H1 (cell line): ENCODE data around the gene GGT6. TPM values are rescaled to one million over a fixed set of nuclear protein-coding genes. Genes with fewer than 3 reads are reported as not detected.

Experiments
- CTCF ChIA-PET: fragments of 300-600 bp; sonication (Branson Sonifier 250); formaldehyde crosslinking; loops from one replicate; lab custom pipeline; 2021; ENCODE audit not compliant: partially characterized antibody; lab: Charles Lee
- POLR2A ChIA-PET: fragments of 300-600 bp; sonication (Branson Sonifier 250); formaldehyde crosslinking; loops from one replicate; lab custom pipeline; 2021; ENCODE audit warnings: inconsistent platforms; ENCODE audit not compliant: partially characterized antibody; lab: Charles Lee
- DNase-seq, 2 experiments: peaks; one replicate each; pipeline versions ENCODE4 v3.0.0 to v3.0.0-alpha.2; 2010 to 2022; ENCODE audit warnings: low spot score in 2 of 2, low read depth in 1 of 2, mixed read lengths in 1 of 2
- FAIRE-seq: peaks from 2 replicates; lab custom pipeline; 2011; peaks lifted over from hg19 to GRCh38; lab: Jason Lieb, UNC
- H2AFZ ChIP-seq: 2 replicates; pipeline ENCODE4 v1.8.1; 2012; ENCODE audit warnings: low read length, inconsistent platforms
- H2AK5ac ChIP-seq: 2 replicates; pipeline ENCODE4 v1.6.1; 2013; ENCODE audit warnings: low read depth, low read length
- H2BK120ac ChIP-seq: replicated peaks from 2 replicates; pipeline ENCODE3; 2013; ENCODE audit warnings: low read depth, low read length, inconsistent platforms
- H2BK12ac ChIP-seq: 2 replicates; pipeline ENCODE4 v1.6.1; 2013; ENCODE audit warnings: low read depth, low read length
- H2BK15ac ChIP-seq: 2 replicates; pipeline ENCODE4 v1.6.1; 2013; ENCODE audit warnings: low read length
- H2BK20ac ChIP-seq: 2 replicates; pipeline ENCODE4 v1.6.1; 2013; ENCODE audit warnings: low read length
- H2BK5ac ChIP-seq: 2 replicates; pipeline ENCODE4 v1.6.1; 2013; ENCODE audit warnings: low read depth, low read length
- H3K14ac ChIP-seq: 2 replicates; pipeline ENCODE4 v1.6.1; 2013; ENCODE audit warnings: inconsistent platforms; ENCODE audit not compliant: insufficient read length
- H3K18ac ChIP-seq: 2 replicates; pipeline ENCODE4 v1.6.1; 2013; ENCODE audit warnings: low read length; ENCODE audit errors: extremely low read depth
- H3K23ac ChIP-seq: 2 replicates; pipeline ENCODE4 v1.6.1; 2013; ENCODE audit warnings: inconsistent platforms; ENCODE audit not compliant: insufficient read length
- H3K23me2 ChIP-seq: 2 replicates; pipeline ENCODE4 v1.6.1; 2013; ENCODE audit warnings: low read depth, low read length
- H3K27ac ChIP-seq: 2 replicates; pipeline ENCODE4 v1.6.1; 2011; ENCODE audit warnings: low read depth, low read length, inconsistent platforms
- H3K27me3 ChIP-seq, 4 experiments: replicated peaks in 1 of 4; 1 replicate in 1 of 4; 2 replicates in 3 of 4; pipeline versions ENCODE4 v1.6.1 to v1.8.1; 2011 to 2013; ENCODE audit warnings: low read length in 3 of 4, mild to moderate bottlenecking in 3 of 4, inconsistent platforms in 2 of 4, mixed read lengths in 2 of 4, moderate library complexity in 1 of 4; ENCODE audit not compliant: control insufficient read depth in 3 of 4, insufficient read depth in 3 of 4; ENCODE audit errors: extremely low read depth in 1 of 4
- H3K36me3 ChIP-seq, 4 experiments: 2 replicates each; pipeline versions ENCODE4 v1.6.1 to v1.8.1; 2011 to 2013; ENCODE audit warnings: mild to moderate bottlenecking in 4 of 4, low read length in 3 of 4, moderate library complexity in 2 of 4, control low read depth in 1 of 4, inconsistent platforms in 1 of 4; ENCODE audit not compliant: insufficient read depth in 4 of 4, control insufficient read depth in 2 of 4
- H3K4ac ChIP-seq: replicated peaks from 2 replicates; pipeline ENCODE3; 2013; ENCODE audit warnings: low read length, low read depth, mixed read lengths, inconsistent platforms; ENCODE audit not compliant: insufficient read length
- H3K4me1 ChIP-seq, 4 experiments: replicated peaks in 1 of 4; 1 replicate in 1 of 4; 2 replicates in 3 of 4; pipeline versions ENCODE4 v1.6.1 to v1.8.1; 2011 to 2013; ENCODE audit warnings: low read length in 3 of 4, inconsistent platforms in 2 of 4, mixed read lengths in 1 of 4; ENCODE audit not compliant: insufficient read depth in 4 of 4, control insufficient read depth in 3 of 4
- H3K4me2 ChIP-seq, 2 experiments: 2 replicates each; pipeline versions ENCODE4 v1.6.1 to v1.8.1; 2011 to 2013; ENCODE audit warnings: low read depth in 2 of 2, low read length in 2 of 2, control low read depth in 1 of 2, inconsistent platforms in 1 of 2, mild to moderate bottlenecking in 1 of 2; ENCODE audit not compliant: insufficient read depth in 1 of 2
- H3K4me3 ChIP-seq, 4 experiments: fragments of 200-600, 300-600 bp in 1 of 4; sonication (generic), shearing (Covaris generic), sonication (Bioruptor Twin) in 1 of 4; 2 replicates each; pipeline versions ENCODE4 v1.5.1 to v1.8.1; 2011 to 2016; ENCODE audit warnings: low read length in 4 of 4, low read depth in 3 of 4, control low read depth in 2 of 4, inconsistent platforms in 2 of 4, mild to moderate bottlenecking in 2 of 4, mixed read lengths in 1 of 4, moderate library complexity in 1 of 4; ENCODE audit not compliant: insufficient read depth in 2 of 4; ENCODE audit errors: extremely low read depth in 1 of 4
- H3K56ac ChIP-seq: replicated peaks from 2 replicates; pipeline ENCODE3; 2013; ENCODE audit warnings: low read depth, mild to moderate bottlenecking, mixed read lengths, low read length, inconsistent platforms; ENCODE audit not compliant: insufficient read length
- H3K79me1 ChIP-seq: 2 replicates; pipeline ENCODE4 v1.6.1; 2013; ENCODE audit warnings: low read depth, low read length, control low read depth
- H3K79me2 ChIP-seq, 2 experiments: 2 replicates each; pipeline versions ENCODE4 v1.6.1 to v1.8.1; 2012 to 2013; ENCODE audit warnings: low read length in 2 of 2, mild to moderate bottlenecking in 2 of 2, inconsistent platforms in 1 of 2; ENCODE audit not compliant: insufficient read depth in 2 of 2, control insufficient read depth in 1 of 2
- H3K9ac ChIP-seq, 4 experiments: replicated peaks in 1 of 4; 1 replicate in 1 of 4; 2 replicates in 3 of 4; pipeline versions ENCODE4 v1.6.1 to v1.8.1; 2011 to 2013; ENCODE audit warnings: low read depth in 3 of 4, low read length in 3 of 4, control low read depth in 2 of 4, mild to moderate bottlenecking in 2 of 4, moderate library complexity in 2 of 4, inconsistent platforms in 1 of 4; ENCODE audit errors: extremely low read depth in 1 of 4
- H3K9me3 ChIP-seq, 2 experiments: 2 replicates each; pipeline versions ENCODE4 v1.6.1 to v1.8.1; 2012 to 2013; ENCODE audit warnings: mild to moderate bottlenecking in 2 of 2, moderate library complexity in 2 of 2, control low read depth in 1 of 2, inconsistent platforms in 1 of 2, low read depth in 1 of 2, low read length in 1 of 2, mixed read lengths in 1 of 2; ENCODE audit not compliant: insufficient read depth in 2 of 2
- H4K20me1 ChIP-seq, 2 experiments: replicated peaks in 1 of 2; 2 replicates each; pipeline versions ENCODE3 to v1.8.1; 2011 to 2013; ENCODE audit warnings: inconsistent platforms in 2 of 2, low read length in 2 of 2, mild to moderate bottlenecking in 1 of 2; ENCODE audit not compliant: insufficient read depth in 2 of 2, control insufficient read depth in 1 of 2
- H4K5ac ChIP-seq: 2 replicates; pipeline ENCODE4 v1.6.1; 2013; ENCODE audit warnings: low read length, low read depth, mixed read lengths, inconsistent platforms; ENCODE audit not compliant: insufficient read length
- H4K8ac ChIP-seq: 2 replicates; pipeline ENCODE4 v1.8.0; 2013; ENCODE audit warnings: mild to moderate bottlenecking, moderate library complexity, low read length, inconsistent platforms; ENCODE audit not compliant: insufficient read depth; ENCODE audit errors: extremely low read depth
- H4K91ac ChIP-seq: replicated peaks from 2 replicates; pipeline ENCODE3; 2013; ENCODE audit warnings: low read length, mixed read lengths, inconsistent platforms; ENCODE audit not compliant: insufficient read length
- CTCF ChIP-seq, 3 experiments: IDR thresholded peaks; 1 replicate in 2 of 3; 2 replicates in 1 of 3; pipeline versions ENCODE4 v1.5.1 to v1.6.1; 2011; ENCODE audit warnings: low read length in 3 of 3, mild to moderate bottlenecking in 3 of 3, inconsistent platforms in 2 of 3, low read depth in 1 of 3, moderate library complexity in 1 of 3; ENCODE audit not compliant: insufficient read depth in 1 of 3; ENCODE audit errors: control extremely low read depth in 1 of 3
- GABPA ChIP-seq: IDR thresholded peaks from 2 replicates; pipeline ENCODE4 v1.6.1; 2011; ENCODE audit warnings: mild to moderate bottlenecking, low read length, moderate library complexity, borderline replicate concordance; ENCODE audit not compliant: insufficient read depth
- RAD21 ChIP-seq, 2 experiments: IDR thresholded peaks in 1 of 2; conservative IDR thresholded peaks in 1 of 2; 2 replicates each; pipeline ENCODE4 v1.6.1; 2011; ENCODE audit warnings: low read depth in 2 of 2, low read length in 2 of 2, improper control_type of control experiment in 1 of 2, inconsistent platforms in 1 of 2, mild to moderate bottlenecking in 1 of 2, moderate library complexity in 1 of 2
- WGBS, 2 experiments: shearing (Covaris generic) in 1 of 2; methylation state at CpG; one replicate each; pipeline versions ENCODE4 v1.1.6 to v1.1.7; 2013 to 2015; ENCODE audit warnings: low lambda C conversion rate in 2 of 2, mixed read lengths in 2 of 2, inconsistent platforms in 1 of 2, low coverage in 1 of 2, missing lambda C conversion rate in 1 of 2; ENCODE audit not compliant: insufficient replicate concordance in 2 of 2, insufficient coverage in 1 of 2, insufficient read length in 1 of 2; ENCODE audit errors: extremely low coverage in 1 of 2, missing lambda C conversion rate in 1 of 2; 5-methylcytosine and 5-hydroxymethylcytosine counted together
- polyA plus RNA-seq, 7 experiments: library from polyadenylated mRNA; depleted of rRNA in 3 of 7; stranded (reverse) in 5 of 7; unstranded in 2 of 7; fragments of >200 nt in 5 of 7; fragments of 200-250 nt in 2 of 7; gene quantifications; 1 replicate in 5 of 7; 2 replicates in 1 of 7; 4 replicates in 1 of 7; pipeline versions ENCODE4 v1.2.1 to v1.2.3, GENCODE V29; 2011 to 2013; ENCODE audit warnings: missing spikeins in 2 of 7, mixed read lengths in 2 of 7
- total RNA-seq: library from RNA; stranded (reverse); fragmentation: NEBNext Ultra II Directional; extraction: Animal tissue kit (Norgen Biotek cat#: 25700); gene quantifications from 2 replicates; pipeline ENCODE4 v1.2.1, GENCODE V29; 2021

The GGT6 gene
- total and polyA plus RNA-seq, 2 of the 8 experiments (the other 6 are each of a cell fraction or from before 2014, with no cell fraction given): 0.18 TPM; not detected in 1

- no peak overlapping the region for H2BK12ac ChIP-seq
- no peak overlapping the region for H4K91ac ChIP-seq
- no peak overlapping the region for H2BK120ac ChIP-seq
- no peak for FAIRE-seq
- H3K4ac ChIP-seq: no peak overlapping the region
- H3K4me1 ChIP-seq: peaks cover 0 to 18% (median 13%) of the 10 kb centered on the region in 4 experiments; a peak in 6 of 7 replicates
- H3K79me1 ChIP-seq: no peaks in the 10 kb centered on the region
- peak overlapping the region; percentile 45 to 69 (median 58) for H3K4me3 ChIP-seq
- peak overlapping the region; percentile 2; the same call in 1 of the 2 replicates for H2AFZ ChIP-seq
- no peak overlapping the region for H2BK15ac ChIP-seq
- H2BK20ac ChIP-seq: no peak overlapping the region
- no peak overlapping the region for H2BK5ac ChIP-seq
- no peak overlapping the region for H3K9ac ChIP-seq
- no peak overlapping the region for H3K56ac ChIP-seq
- no peak for DNase-seq
- H4K5ac ChIP-seq: no peak overlapping the region
- no peak overlapping the region for H3K23ac ChIP-seq
- peaks cover 0 to 1% of the 10 kb centered on the region in 2 experiments for H4K20me1 ChIP-seq
- ChIA-PET CTCF (interaction anchor here (0.6 to 8.8 kb wide), 11 partner anchors 10 to 142 kb away, joined by 3 to 114 read pairs (median 4); partner anchors contain the start of gene PELP1), POLR2A (interaction anchor here (1.2 to 2.0 kb wide), 4 partner anchors 10 to 53 kb away, joined by 3 to 7 read pairs (median 4); no protein-coding TSS in a partner anchor)
- 0 out of 2 replicates have a peak overlapping the region, but pooled peaks have one; percentile 76 for H4K8ac ChIP-seq
- no peak overlapping the region for H3K27ac ChIP-seq
- peaks cover 8 to 45% (median 38%) of the 10 kb centered on the region in 4 experiments for H3K27me3 ChIP-seq
- no peak overlapping the region for H2AK5ac ChIP-seq
- H3K23me2 ChIP-seq: peaks cover 10% of the 10 kb centered on the region; the same call in 1 of the 2 replicates
- H3K9me3 ChIP-seq: no peaks in the 10 kb centered on the region
- peak overlapping the region; percentile 75 to 88 for H3K4me2 ChIP-seq
- 19% methylated on average over 12 of the region's 12 CpGs; no CpG with 5 or more reads in 1 of the 2 experiments for WGBS, 2 experiments
- H3K79me2 ChIP-seq: no peaks in the 10 kb centered on the region
- H3K14ac ChIP-seq: no peak overlapping the region
- H3K36me3 ChIP-seq: no peaks in the 10 kb centered on the region
- TF ChIP-seq GABPA (no peak), RAD21 (IDR thresholded peaks at IDR 0.05 in 1 of 2, conservative IDR thresholded peaks at IDR 0.05 in 1 of 2; ENCODE audit: low read depth in 2 of 2, low read length in 2 of 2) (peak in 1 of 2 experiments; percentile 10; a peak in 2 of 4 replicates), CTCF (IDR thresholded peaks at IDR 0.05; ENCODE audit: control extremely low read depth in 1 of 3, insufficient read depth in 1 of 3, low read depth in 1 of 3, low read length in 3 of 3) (peak; percentile 38 to 61 (median 48); a peak in 3 of 4 replicates)
- TF ChIP-seq, all 59 proteins: peak for 2
- H3K18ac ChIP-seq: no peak overlapping the region; the same call in none of the 2 replicates
Measured at GRCh38 chr17:4583782-4584100, 23.4 kb upstream of the GGT6 start.
